ENCODE measurements around the gene PSME2.
A peak's percentile ranks its signal among the peaks of the same experiment; 100 is the strongest.

Gene PSME2

DNA sequence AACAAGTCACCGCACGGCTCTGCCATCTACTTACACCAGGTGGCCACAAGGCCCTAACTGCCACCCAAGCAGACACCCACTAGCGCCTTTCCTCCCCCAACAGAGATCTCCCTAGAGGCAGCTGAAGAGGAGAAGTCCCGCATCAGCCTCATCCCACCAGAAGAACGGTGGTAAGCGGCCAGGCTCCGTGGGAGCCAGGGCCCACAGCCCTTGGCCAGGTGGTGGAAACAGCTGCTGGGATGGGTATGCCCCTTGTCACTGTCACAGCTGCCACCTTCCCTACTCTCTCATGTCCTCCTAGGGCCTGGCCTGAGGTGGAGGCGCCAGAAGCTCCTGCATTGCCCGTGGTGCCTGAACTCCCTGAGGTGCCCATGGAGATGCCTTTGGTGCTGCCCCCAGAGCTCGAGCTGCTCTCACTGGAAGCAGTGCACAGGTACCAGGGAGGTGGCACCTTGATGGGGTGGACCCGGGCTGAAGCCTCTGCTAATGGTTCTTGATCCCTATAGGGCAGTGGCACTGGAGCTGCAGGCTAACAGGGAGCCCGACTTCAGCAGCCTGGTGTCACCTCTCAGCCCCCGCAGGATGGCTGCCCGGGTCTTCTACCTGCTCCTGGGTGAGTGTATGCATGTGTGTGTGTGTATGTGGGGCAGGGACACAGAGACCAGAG, 33.0 kb upstream of the PSME2 start:
- no peak for DNase-seq

DNA sequence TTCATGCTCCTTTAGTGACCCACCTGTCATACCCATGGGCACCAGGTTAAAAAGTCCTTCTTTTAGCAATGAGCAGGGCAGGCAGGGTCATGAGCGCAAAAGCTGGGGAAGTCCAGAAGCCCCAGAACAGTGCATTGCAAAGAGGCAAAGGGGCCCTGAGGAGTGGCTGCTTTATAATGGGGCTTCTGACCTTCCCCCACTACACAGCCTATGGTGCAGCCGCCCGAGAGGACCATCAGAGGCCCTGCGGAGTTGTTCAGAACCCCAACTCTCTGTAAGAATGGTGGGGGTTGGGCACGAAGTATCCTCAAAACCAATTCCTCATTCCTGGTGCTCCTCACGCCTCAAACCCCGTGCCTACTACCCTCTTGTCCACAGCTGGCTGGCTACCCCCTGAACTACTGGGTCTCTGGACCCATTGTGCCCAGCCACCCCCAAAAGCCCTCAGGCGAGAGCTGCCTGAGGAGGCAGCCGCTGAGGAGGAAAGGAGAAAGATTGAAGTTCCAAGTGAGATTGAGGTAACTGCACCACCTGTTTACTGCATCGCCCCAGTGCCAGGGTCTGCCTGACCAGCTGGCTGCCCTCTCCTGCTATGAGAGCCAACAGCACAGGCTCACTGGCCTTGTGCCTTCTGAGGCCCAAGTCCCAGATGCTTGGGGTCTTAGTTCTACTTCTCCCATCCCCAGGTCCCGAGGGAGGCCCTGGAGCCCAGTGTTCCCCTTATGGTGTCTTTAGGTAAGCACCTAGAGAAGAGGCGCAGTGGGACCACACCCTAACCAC, 32.2 kb upstream of the PSME2 start:
- DNase-seq = no peak

DNA sequence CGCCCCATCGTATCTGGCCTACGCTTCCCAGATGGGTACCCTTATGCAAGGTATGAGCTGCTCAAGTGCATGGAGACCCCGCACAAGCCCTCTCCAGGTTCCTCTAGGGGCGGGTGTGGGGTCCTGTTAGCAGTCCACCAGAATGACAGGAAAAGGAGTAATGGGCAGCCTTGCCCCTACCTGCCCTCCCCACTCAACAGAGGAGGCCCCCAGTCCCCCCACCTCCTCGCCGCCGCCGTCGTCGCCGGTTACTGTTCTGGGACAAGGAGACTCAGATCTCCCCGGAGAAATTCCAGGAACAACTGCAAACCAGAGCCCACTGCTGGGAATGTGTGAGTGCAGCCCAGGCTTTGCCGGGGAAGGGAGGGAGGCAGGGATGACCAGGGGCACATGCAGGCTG, 31.5 kb upstream of the PSME2 start:
- DNase-seq = no peak

DNA sequence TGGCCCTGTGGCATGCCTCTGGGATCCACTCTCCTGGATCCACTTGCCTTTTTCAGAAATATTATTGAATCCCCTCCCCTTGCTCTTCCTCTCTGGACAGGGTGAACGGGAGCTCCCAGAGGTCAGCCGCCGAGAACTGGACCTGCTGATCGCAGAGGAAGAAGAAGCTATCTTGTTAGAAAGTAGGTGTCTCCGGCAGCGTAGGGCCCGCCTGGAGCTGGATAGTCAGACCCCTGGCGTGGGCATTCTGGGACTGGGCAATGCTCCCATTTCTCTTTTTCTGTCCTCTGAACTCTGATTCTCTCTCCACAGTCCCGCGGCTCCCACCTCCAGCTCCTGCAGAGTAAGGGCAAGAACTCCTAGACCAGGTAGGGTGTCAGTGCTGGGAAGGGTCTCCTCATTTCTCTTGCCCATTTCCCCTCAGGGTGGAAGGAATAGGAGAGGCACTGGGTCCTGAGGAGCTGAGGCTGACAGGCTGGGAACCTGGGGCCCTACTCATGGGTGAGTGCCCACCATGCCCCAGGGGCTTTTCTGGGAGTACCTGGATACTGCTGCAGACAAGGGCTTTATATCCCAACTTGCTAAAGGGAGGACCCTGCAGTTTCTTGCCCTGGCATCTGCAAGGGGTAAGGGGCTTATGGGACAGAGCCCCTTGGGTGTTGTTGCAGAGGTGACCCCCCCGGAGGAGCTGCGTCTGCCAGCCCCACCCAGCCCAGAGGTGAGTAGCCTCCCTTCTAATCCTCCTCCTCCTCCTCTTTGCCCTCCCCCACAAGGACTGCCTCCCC, 30.8 kb upstream of the PSME2 start:
- DNase-seq = no peak

DNA sequence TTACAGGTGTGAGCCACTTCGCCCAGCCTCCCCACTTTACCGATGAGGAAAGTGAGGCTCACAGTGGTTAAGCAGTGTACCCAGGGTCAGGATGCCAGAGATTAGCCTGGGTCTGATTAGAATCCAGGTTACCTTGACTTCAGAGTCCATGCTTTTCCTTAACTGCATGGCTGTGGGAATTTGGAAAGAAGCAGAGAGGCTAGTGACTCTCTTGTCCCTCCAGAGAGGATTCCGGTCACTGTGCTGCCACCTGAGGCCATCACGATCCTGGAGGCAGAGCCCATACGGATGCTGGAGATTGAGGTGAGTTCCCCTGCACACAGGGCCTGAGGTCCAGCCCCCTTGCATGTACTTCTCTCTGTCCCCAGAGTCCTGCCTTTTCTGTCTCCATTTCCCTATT, 30.2 kb upstream of the PSME2 start:
- no peak for DNase-seq

DNA sequence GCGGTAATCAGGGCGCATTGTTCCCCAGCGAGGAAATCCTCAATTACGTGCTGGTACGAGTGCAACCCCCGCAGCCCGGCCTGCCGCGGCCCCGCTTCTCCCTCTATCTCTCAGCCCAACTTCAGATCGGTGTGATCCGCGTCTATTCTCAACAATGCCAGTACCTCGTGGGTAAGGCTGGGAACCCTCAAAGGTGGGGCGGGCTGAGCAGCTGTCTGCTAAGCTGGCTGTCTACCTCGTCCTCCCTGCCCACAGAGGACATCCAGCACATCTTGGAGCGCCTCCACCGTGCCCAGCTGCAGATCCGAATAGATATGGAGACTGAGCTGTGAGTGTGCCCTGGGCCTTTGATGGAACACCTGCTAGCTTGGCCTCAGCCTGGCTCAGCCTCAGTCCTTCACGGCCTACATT, 26.5 kb upstream of the PSME2 start:
- no peak for DNase-seq

DNA sequence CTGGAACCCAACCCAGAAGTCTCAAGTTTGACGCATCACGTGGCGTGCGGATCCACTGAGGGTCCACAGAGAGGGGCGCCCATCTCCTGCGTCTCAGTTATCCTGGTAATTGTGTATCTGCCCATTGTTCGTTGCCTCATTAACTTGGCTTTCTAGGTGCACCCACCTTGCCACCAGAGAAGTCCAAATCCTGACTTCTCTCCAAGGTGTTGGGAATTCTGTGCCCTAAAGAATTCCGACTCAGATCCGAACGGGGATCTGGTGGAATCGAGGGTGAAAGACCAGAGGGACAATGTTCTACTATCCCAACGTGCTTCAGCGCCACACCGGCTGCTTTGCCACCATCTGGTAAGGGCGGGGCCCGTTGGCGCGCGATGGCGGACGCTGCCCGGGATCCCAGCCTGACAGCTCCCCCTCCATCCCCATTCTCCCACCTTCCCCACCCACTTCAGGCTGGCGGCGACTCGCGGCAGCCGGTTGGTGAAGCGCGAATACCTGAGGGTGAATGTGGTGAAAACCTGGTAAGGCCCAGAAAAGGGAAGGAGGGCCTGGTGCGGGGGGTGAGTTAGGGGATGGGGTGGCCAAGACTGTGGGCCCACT, 26.0 kb upstream of the PSME2 start:
- no peak for DNase-seq

DNA sequence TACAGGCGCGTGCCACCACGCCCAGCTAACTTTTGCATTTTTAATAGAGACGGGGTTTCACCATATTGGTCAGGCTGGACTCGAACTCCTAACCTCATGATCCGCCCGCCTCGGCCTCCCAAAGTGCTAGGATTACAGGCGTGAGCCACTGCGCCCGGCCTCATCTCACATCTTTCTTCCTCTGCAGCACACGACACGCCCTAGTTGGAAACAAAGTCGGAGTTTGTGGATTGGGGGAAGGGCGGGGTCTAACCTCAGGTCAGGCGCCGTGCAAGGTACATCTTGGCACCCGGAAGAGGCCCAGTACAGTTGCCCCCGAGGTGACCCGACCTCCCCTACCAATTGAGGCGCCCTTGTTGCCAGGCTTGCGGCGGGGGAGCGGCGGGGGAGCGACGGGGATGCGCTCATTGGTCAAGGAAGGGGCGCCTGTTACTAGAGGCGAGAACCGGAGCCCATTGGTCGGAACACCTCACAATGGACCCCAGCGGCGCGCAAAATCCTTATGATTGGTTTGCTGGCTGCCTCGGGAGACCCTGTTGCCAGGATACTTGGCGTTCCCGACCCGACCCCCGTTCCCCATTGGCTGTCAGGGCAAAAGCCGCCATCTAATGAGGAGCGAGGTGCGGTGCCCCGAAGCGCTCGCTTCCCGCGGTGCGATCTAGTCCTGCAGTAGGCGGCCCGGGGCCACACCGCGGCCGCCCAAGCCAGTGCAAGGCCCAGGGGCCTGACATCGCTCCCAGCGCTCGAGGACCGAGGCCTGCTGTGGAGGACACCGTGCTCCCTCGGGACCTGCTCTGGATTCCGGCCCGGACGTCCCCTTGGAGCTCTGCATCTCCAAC, 25.2 kb upstream of the PSME2 start, which contains the start of gene REC8:
REC8 (plus strand) TSS at position 659 of the 839 bp plus-strand sequence. CDS start 473 bp downstream, outside the sequence.
- DNase-seq = peak; percentile 82 to 94

DNA sequence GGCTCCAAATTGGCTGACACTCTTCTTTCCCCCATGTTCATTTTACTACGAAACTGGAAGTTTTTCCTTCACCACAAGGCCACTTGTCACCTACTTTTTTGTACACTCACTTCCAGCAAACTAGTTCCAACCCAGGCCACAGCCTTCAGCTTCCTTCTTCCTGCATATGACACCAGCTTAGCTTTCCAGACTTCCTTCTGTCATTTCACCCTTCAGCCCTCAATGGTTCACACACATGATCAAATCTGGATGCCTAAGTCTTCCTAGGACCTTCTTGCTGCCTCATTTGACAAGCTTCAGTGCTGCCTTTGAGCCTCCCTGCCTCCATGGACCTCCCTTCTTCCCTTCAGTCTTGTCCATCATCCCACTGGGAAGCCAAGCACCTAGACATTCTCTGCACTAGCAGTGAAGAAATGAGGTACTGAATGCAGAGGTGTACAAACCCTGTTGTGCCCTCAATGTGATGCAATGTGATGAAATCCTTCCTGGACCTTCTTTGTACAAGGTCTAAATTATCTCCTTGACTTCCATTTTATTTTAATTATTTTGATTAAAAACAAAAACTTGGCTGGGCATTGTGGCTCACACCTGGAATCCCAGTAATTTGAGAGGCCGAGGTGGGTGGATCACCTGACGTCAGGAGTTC, 21.2 kb upstream of the PSME2 start:
- no peak for DNase-seq

DNA sequence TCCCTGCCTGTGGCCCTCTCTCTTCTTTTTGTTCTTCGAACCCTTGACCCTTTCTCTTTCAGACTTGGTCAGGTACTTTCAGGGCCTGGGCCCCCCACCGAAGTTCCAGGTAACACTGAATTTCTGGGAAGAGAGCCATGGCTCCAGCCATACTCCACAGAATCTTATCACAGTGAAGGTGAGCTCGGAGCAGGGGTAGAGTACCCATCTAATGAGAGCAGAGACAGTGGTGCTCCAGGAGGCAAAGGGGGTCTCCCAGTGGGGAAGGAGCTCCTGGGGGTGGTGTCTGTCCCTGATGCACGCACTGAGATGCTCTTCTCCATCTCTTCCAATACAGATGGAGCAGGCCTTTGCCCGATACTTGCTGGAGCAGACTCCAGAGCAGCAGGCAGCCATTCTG, 19.4 kb upstream of the PSME2 start:
- DNase-seq = no peak

DNA sequence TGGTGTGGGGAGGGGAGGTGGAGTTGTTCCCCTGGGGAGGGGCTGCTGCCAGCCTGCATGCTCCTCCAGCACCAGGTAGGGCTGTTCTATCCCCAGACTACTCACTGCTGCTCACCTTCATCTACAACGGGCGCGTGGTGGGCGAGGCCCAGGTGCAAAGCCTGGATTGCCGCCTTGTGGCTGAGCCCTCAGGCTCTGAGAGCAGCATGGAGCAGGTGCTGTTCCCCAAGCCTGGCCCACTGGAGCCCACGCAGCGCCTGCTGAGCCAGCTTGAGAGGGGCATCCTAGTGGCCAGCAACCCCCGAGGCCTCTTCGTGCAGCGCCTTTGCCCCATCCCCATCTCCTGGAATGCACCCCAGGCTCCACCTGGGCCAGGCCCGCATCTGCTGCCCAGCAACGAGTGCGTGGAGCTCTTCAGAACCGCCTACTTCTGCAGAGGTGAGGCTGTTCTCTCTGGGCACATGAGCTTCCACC, 18.1 kb upstream of the PSME2 start:
- no peak for DNase-seq

DNA sequence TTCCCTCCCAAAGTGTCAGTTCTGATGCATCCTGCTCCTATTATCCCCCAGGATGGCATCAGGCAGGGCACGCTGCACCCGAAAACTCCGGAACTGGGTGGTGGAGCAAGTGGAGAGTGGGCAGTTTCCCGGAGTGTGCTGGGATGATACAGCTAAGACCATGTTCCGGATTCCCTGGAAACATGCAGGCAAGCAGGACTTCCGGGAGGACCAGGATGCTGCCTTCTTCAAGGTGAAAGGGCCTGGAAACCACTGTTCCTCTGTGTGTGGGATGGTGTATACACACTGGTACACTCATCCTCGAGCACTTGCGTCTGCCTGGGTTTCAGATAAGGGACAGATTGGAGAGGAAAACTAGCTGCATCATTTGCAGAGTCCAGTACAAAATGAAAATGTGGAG, 15.7 kb upstream of the PSME2 start:
- DNase-seq = no peak

DNA sequence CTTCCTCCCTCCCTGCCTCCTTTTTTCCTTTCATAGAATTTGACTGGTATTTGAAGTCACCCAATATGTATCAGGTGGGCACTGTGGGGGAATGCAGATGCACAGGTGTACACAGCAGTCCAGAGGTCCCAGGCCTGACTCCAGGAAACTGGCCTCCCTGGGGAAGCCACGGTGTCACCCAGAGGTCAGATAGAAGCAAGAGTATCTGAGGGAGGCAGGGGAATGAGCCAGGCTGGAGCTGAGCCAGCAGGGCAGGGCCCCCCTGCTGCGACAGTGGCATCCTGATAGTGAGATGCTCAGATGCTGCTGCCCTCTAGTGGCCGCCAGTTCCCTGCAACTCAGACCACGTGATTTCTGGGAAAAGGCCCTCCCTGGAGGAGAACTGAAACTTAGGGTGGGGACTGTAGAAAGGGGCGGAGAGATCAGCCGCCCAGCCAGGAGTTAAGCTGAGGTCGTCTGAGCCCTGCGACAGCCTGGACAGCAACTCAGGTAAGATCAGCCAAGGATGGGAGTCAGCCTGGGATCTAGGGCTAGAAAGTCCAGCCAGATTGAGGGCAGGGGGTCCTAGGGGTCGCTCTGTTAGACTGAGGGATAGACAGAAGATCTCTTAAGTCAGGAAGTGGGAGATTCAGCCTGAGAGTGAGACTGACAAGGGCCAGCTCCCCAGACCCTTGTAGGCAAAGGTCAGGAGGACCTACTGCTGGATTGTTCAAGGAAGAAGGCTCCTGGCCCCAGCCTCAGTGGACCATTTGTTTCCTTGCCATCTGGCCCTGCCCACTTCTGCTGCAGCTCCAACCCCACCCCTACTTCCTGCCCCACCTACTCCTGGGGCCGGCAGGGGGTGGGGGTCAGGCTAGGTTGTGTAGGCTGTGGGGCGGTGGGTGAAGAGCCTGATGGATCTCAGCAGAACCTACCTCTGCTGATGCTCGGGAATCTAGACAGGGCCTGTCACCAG, 14.7 kb upstream of the PSME2 start, which contains the start of gene IRF9:
IRF9 (plus strand) TSS at position 416 of the 955 bp plus-strand sequence. CDS start 880 bp downstream, outside the sequence.
- DNase-seq = peak; percentile 88 to 90

DNA sequence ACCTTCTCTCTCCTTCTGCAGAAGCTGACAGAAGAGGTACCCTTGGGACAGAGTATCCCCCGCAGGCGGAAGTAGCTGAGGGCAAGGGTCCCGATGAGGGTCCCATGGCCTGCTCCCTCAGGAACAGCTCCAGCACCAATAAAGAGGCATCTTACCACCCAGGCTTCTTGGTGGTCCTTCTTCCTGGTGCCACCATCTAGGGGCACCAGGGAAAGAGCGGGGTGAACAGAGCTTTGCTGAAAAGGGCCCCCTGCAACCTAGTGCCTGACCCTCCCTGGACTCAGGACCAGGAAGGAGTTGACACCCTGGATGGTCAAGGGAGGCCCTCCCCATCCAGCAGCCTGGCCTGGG, 14.1 kb upstream of the PSME2 start:
- no peak for DNase-seq

DNA sequence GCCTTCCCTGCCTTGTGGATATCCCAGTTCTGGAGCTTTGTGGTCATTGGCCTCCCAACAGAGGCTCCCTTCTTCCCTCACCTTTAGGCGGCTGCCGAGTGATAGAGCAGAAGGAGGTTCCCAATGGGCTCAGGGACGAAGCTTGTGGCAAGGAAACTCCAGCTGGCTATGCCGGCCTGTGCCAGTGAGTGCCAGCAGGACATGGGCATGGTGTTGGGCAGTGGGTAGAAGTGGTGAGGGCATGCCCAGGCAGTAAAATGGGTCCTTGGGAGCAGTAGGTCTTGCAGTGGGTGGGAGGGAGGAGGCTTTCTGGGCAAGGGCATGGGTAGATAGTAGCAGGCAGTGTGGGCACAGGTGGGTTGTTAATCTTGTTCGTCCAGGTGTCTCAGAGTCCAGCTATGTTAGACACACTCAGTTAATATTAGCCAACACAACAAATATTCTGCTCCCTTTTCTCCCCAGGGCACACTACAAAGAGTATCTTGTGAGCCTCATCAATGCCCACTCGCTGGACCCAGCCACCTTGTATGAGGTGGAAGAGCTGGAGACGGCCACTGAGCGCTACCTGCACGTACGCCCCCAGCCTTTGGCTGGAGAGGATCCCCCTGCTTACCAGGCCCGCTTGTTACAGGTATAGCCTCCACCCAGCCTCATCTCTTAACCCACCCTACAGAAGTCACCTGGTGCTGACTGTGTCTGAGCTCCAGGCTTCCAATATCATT, 13.5 kb upstream of the PSME2 start:
- DNase-seq = no peak

DNA sequence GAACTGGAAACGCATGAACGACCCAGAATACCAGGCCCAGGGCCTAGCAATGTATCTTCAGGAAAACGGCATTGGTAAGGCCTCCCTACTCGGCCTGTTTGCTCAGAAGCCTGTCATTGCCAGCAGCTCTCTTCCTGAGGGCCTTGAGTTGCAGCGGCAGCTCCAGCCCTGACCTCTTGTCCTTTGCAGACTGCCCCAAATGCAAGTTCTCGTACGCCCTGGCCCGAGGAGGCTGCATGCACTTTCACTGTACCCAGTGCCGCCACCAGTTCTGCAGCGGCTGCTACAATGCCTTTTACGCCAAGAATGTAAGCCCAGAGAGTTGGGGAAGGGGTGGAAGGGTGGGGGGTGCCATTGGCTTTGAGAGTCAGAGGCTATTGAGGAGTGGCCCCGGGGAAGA, 10.9 kb upstream of the PSME2 start:
- no peak for DNase-seq

DNA sequence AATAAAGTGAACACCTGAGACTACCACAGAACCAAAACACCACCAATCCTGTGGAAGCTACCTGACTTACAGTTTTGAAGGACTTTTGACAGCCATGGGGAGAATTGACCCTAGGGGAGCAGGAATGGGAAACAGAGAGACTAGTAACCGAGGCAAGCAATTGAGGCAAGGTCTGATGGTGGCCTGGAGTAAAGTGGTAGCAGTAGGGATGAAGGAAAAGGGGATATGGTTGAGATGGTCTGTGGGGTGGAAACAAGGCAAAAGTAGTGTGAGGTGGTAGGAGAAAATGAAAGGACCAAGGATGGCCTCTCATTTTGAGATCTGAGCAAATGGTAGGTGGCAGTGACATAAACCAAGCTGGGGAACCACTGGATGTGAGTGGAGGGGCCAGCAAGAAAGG, 10.4 kb upstream of the PSME2 start:
- no peak for DNase-seq

DNA sequence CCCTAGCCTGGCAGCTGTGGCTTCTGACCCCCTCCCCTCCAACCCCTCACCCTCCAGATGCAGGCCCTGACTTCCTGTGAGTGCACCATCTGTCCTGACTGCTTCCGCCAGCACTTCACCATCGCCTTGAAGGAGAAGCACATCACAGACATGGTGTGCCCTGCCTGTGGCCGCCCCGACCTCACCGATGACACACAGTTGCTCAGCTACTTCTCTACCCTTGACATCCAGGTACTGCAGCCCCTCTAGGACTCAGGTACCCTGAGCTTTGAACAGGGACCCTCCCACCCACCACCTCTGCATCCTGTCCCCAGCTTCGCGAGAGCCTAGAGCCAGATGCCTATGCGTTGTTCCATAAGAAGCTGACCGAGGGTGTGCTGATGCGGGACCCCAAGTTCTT, 8.7 kb upstream of the PSME2 start:
- DNase-seq = no peak

DNA sequence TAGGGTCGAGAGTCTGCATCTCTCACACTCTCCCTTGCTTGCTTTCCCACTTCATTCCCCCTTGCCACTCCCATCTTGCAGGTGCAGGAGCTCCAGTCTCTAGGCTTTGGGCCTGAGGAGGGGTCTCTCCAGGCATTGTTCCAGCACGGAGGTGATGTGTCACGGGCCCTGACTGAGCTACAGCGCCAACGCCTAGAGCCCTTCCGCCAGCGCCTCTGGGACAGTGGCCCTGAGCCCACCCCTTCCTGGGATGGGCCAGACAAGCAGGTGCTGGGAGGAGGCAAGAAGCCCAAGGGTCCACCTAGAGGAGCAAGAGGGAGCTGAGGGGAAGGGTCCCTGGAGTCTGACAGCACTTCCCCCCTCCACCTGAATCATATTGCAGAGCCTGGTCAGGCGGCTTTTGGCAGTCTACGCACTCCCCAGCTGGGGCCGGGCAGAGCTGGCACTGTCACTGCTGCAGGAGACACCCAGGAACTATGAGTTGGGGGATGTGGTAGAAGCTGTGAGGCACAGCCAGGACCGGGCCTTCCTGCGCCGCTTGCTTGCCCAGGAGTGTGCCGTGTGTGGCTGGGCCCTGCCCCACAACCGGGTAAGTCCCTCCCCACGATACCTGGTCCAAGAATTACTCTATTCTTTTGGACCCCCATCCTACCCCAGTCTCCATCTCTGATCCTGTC, 5.1 kb upstream of the PSME2 start:
- DNase-seq = no peak
